ENCODE data around the gene TLCD1.
"Not testable (repeated sequence)": the region's sequence is repeated elsewhere in the genome, so short reads cannot be mapped to it uniquely, and the experiment has no call there.

The TLCD1 gene

GRCh38 chr17:28722417-28723158 is 3.4 kb downstream of the TLCD1 start:
- no peak for ATAC-seq (replicated peaks; ENCODE audit: extremely low read depth, poor library complexity, severe bottlenecking)
- no peak for DNase-seq (ENCODE audit: low spot score in 2 of 2)
- no peaks in the 10 kb centered on the region for H3K9me3 Mint-ChIP-seq
- peaks cover 63% of the 10 kb centered on the region for H3K36me3 Mint-ChIP-seq (ENCODE audit: insufficient read depth)
- H3K4me1 Mint-ChIP-seq: peaks cover 78% of the 10 kb centered on the region
- H3K4me3 Mint-ChIP-seq: peak overlapping the region; percentile 100
- peak overlapping the region; percentile 98 for H3K27ac Mint-ChIP-seq (ENCODE audit: low read depth)
- no peaks in the 10 kb centered on the region for H3K27me3 Mint-ChIP-seq

DNA sequence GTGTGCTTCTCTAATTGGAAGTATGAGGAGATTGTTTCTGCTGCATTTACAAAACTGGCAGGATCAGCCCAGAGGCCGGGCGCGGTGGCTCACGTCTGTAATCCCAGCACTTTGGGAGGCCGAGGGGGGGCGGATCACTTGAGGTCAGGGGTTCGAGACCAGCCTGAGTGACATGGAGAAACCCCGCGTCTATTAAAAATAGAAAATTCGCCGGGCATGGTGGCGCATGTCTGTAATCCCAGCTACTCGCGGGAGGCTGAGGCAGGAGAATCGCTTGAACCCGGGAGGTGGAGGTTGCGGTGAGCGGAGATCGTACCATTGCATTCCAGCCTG is 5.1 kb downstream of the TLCD1 start:
- H3K4me3 Mint-ChIP-seq: peak overlapping the region; percentile 100
- peaks cover 60% of the 10 kb centered on the region for H3K36me3 Mint-ChIP-seq (ENCODE audit: insufficient read depth)
- H3K4me1 Mint-ChIP-seq: peaks cover 67% of the 10 kb centered on the region
- not testable (repeated sequence) for ATAC-seq (replicated peaks; ENCODE audit: extremely low read depth, poor library complexity, severe bottlenecking); H3K27me3 Mint-ChIP-seq; DNase-seq (ENCODE audit: low spot score in 2 of 2); H3K9me3 Mint-ChIP-seq
- H3K27ac Mint-ChIP-seq (ENCODE audit: low read depth): peak overlapping the region; percentile 98

DNA sequence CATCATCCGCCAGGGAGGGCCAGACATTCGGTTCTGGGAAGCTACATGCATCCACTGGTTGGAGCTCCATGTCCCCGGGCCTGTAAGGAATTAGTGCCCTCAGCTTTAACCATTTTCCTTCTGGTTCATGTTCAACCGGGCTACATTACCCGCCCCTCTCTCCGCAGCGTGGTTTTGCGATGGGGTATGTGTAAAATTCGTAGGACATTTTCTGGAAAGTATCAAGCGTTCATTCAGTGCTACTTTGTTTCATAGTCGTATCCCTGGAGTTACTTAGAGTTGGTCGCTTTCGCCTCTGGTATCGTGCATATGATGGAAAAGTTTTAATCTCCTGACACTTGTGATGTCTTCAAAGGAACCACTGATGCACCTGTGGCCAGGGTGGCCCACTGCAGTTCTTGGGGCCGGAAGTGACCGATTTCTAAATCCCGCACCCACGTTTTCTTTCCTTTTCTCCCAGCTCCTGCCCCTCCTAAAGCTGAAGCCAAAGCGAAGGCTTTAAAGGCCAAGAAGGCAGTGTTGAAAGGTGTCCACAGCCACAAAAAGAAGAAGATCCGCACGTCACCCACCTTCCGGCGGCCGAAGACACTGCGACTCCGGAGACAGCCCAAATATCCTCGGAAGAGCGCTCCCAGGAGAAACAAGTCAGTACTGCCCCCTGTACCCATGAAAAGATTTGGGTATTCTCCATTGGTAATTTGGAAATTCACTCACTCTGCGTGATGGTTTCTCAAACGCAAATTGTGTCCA is 5.6 kb downstream of the TLCD1 start:
- H3K27me3 Mint-ChIP-seq: peaks cover 6% of the 10 kb centered on the region
- no peaks in the 10 kb centered on the region for H3K9me3 Mint-ChIP-seq
- peak overlapping the region; percentile 98 for H3K27ac Mint-ChIP-seq (ENCODE audit: low read depth)
- H3K4me3 Mint-ChIP-seq: peak overlapping the region; percentile 100
- DNase-seq (ENCODE audit: low spot score in 2 of 2) (no peak), ATAC-seq (replicated peaks; ENCODE audit: extremely low read depth, poor library complexity, severe bottlenecking) (no peak)
- peaks cover 56% of the 10 kb centered on the region for H3K36me3 Mint-ChIP-seq (ENCODE audit: insufficient read depth)
- peaks cover 63% of the 10 kb centered on the region for H3K4me1 Mint-ChIP-seq

- Mint-ChIP-seq H3K9me3 (no peaks in the 10 kb centered on the region), H3K4me1 (peaks cover 49% of the 10 kb centered on the region), H3K27me3 (peaks cover 13% of the 10 kb centered on the region), H3K27ac (ENCODE audit: low read depth) (peak overlapping the region; percentile 98), H3K36me3 (ENCODE audit: insufficient read depth) (peaks cover 49% of the 10 kb centered on the region), H3K4me3 (peak overlapping the region; percentile 100)
- DNase-seq (ENCODE audit: low spot score in 2 of 2): no peak
- no peak for ATAC-seq (replicated peaks; ENCODE audit: extremely low read depth, poor library complexity, severe bottlenecking)
These were observed 7.0 kb downstream of the TLCD1 start for GRCh38 chr17:28719021-28719433.

- Mint-ChIP-seq H3K4me3 (peak overlapping the region; percentile 66), H3K27ac (ENCODE audit: low read depth) (peak overlapping the region; percentile 63), H3K9me3 (no peaks in the 10 kb centered on the region), H3K4me1 (peaks cover 45% of the 10 kb centered on the region), H3K36me3 (ENCODE audit: insufficient read depth) (peaks cover 46% of the 10 kb centered on the region), H3K27me3 (peaks cover 13% of the 10 kb centered on the region)
- no peak for ATAC-seq (replicated peaks; ENCODE audit: extremely low read depth, poor library complexity, severe bottlenecking)
- no peak for DNase-seq (ENCODE audit: low spot score in 2 of 2)
These were observed 7.6 kb downstream of the TLCD1 start for GRCh38 chr17:28718333-28719020.

DNA sequence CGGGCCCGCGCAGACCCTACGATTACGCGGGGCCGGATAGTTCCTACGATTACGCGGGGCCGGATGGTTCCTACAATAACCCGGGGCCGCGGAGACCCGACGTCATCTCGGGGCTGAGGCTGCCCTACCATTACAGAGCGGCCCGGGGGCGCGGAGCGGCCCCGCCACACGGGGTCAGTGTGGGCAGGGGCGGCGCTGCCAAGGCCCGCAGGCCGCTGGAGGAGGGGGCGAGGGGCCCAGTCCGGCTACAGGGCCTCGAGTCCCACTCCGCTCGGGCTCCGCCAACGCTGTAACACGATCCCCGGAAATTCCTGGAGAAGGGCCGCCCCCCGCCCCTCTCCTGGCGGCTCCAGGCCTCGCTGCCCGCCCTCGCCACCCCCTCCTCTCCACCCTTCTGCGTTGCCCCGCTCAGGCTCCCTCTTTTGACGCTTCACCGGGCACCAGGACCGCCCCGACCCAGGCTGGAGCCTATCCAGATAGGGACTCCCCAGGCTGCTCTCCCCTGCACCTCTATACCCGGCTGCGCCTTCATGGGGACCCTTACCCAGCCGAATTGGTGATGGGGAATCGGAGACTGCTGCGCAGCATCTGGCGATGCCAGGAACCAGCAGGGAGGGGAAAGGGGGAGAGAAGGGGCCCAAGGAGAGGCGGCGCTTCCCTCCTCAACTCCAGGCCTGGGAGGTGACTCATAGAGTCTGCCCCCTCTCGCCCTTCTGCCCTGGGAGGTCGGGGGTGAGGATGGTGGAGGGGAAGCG is 8.3 kb downstream of the TLCD1 start, which contains the start of gene RAB34:
TSS of gene RAB34 (minus strand) at position 291 of the 755 bp plus-strand sequence. CDS start 602 bp downstream, outside the sequence.
- H3K9me3 Mint-ChIP-seq: no peaks in the 10 kb centered on the region
- peaks cover 13% of the 10 kb centered on the region for H3K27me3 Mint-ChIP-seq
- DNase-seq (ENCODE audit: low spot score in 2 of 2) (no peak), ATAC-seq (replicated peaks; ENCODE audit: extremely low read depth, poor library complexity, severe bottlenecking) (no peak)
- H3K4me1 Mint-ChIP-seq: peaks cover 42% of the 10 kb centered on the region
- H3K36me3 Mint-ChIP-seq (ENCODE audit: insufficient read depth): peaks cover 40% of the 10 kb centered on the region
- H3K4me3 Mint-ChIP-seq: peak within 1 kb of the TSS; percentile 66
- H3K27ac Mint-ChIP-seq (ENCODE audit: low read depth): peak within 1 kb of the TSS; percentile 63

DNA sequence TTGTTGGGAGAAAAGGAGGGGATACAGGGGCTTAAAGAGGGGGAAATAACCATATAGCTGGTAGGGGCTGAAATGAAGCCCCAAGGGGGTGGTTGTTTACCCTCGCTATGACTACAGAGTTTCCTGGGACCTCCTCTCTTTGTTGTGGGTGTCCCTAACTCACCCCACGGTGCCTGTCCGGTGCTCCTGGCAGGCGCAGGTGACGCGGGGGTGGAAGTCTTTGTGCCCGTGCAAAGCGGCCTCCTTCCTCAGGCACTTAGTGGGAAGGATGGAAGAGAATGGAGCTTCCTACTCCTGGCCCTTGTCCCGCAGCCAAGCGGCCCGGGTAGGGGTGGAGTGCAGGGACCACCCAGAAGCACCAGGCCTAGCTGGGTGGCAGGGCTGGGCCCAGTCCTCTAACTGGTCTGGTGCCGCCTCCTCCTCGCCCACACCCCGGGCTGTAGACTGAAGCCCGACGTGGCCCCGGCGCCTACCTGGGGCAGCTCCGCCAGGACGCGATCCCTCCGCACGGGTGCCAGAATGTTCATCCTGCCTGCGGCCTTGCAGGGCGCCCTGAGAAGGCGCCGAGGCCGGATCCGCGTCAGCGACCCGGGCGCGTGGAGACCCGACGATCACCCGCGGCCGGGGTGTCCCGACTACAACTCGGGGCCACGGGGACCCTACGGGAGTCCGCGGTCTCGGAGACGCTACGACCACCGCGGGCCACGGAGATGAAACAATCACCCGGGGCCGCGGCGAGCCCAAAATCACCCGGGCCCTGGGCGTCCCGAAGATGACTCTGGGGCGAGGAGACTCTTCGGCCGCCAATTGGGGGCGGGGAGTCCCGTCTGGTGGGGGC is 9.1 kb downstream of the TLCD1 start:
- H3K9me3 Mint-ChIP-seq: no peaks in the 10 kb centered on the region
- ATAC-seq (replicated peaks; ENCODE audit: extremely low read depth, poor library complexity, severe bottlenecking): no peak
- H3K4me1 Mint-ChIP-seq: peaks cover 44% of the 10 kb centered on the region
- H3K27ac Mint-ChIP-seq (ENCODE audit: low read depth): no peak overlapping the region
- H3K4me3 Mint-ChIP-seq: peak overlapping the region; percentile 66
- DNase-seq (ENCODE audit: low spot score in 2 of 2): no peak
- H3K36me3 Mint-ChIP-seq (ENCODE audit: insufficient read depth): peaks cover 32% of the 10 kb centered on the region
- H3K27me3 Mint-ChIP-seq: peaks cover 13% of the 10 kb centered on the region

GRCh38 chr17:28715217-28715616 is 10.8 kb downstream of the TLCD1 start:
- H3K27me3 Mint-ChIP-seq: peaks cover 13% of the 10 kb centered on the region
- peaks cover 40% of the 10 kb centered on the region for H3K4me1 Mint-ChIP-seq
- H3K36me3 Mint-ChIP-seq (ENCODE audit: insufficient read depth): peaks cover 18% of the 10 kb centered on the region
- DNase-seq (ENCODE audit: low spot score in 2 of 2) (no peak), ATAC-seq (replicated peaks; ENCODE audit: extremely low read depth, poor library complexity, severe bottlenecking) (no peak)
- no peak overlapping the region for H3K4me3 Mint-ChIP-seq
- no peak overlapping the region for H3K27ac Mint-ChIP-seq (ENCODE audit: low read depth)
- no peaks in the 10 kb centered on the region for H3K9me3 Mint-ChIP-seq

- Mint-ChIP-seq H3K9me3 (no peaks in the 10 kb centered on the region), H3K27ac (ENCODE audit: low read depth) (peak overlapping the region; percentile 55), H3K4me3 (no peak overlapping the region), H3K27me3 (peaks cover 13% of the 10 kb centered on the region), H3K4me1 (peaks cover 31% of the 10 kb centered on the region), H3K36me3 (ENCODE audit: insufficient read depth) (peaks cover 10% of the 10 kb centered on the region)
- no peak for DNase-seq (ENCODE audit: low spot score in 2 of 2)
- ATAC-seq (replicated peaks; ENCODE audit: extremely low read depth, poor library complexity, severe bottlenecking): no peak
These were observed 11.8 kb downstream of the TLCD1 start for GRCh38 chr17:28714281-28714680.

DNA sequence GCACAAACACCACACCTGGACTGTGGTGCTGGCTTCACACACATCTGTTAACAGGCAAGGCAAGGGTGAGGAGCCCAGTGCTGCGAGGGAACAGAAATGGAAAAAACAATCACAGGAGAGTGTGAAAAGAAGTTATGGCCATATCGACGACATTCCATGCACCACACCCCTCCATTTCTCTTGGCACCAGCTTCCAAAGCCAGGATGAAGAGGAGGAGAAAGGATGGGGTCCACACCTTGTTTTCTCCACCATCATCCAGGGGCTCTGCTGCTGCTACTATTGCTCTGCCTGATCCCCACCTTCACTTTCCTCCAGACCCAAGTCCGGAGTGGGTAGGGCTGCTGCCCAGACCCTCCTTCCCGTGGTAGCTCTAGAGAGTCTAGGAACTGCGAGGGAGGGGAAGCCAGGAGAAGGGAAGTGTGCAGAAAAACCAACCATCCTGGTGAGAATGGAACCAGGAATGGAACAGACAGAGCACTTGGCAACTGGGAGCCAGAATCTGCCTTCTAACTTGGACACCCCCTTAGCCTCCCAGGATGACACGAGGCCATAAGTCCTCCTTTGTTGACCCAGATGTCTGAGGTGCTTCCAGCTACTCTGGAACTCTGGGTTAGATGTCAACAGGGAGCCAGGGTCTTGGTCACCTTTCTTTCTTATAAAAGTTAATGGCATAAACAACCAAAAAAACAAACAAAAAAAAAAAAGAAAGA is 13.2 kb downstream of the TLCD1 start:
- Mint-ChIP-seq H3K27me3 (peaks cover 13% of the 10 kb centered on the region), H3K27ac (ENCODE audit: low read depth) (no peak overlapping the region), H3K9me3 (no peaks in the 10 kb centered on the region), H3K4me3 (peak overlapping the region; percentile 77), H3K36me3 (ENCODE audit: insufficient read depth) (peaks cover 10% of the 10 kb centered on the region), H3K4me1 (peaks cover 20% of the 10 kb centered on the region)
- ATAC-seq (replicated peaks; ENCODE audit: extremely low read depth, poor library complexity, severe bottlenecking) (no peak), DNase-seq (ENCODE audit: low spot score in 2 of 2) (no peak)

DNA sequence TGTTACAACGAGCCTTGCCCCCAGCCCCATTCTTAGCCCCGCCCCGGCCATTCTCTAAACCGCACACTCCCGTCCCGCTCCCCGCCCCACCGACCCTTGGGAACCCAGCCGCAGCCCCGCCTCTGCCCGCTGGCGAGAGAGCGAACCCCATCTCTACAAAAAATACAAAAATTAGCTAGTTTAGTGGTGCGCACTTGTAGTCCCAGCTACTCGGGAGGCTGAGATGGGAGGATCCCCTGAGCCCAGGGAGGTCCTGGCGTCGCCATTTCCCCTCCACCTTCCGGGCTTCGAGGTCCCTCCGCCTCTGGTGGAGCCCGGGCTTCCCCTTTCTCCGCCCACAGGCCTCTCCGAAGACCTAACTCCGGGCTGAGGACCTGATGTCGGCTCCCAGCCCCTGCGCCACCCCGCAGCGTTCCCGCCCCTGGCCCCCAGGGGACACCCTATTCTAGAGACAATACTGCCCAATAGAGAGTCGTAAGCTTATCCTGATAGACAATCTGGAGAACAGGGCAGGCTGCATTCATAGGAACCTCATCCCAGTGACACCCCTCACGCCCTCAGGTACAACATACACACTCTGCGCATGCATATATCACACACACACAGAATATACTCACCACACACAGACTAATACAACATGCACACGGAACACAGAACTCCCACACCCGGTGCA is 13.9 kb downstream of the TLCD1 start:
- Mint-ChIP-seq H3K9me3 (no peaks in the 10 kb centered on the region), H3K27ac (ENCODE audit: low read depth) (peak overlapping the region; percentile 87), H3K4me1 (peaks cover 20% of the 10 kb centered on the region), H3K36me3 (ENCODE audit: insufficient read depth) (peaks cover 10% of the 10 kb centered on the region), H3K4me3 (peak overlapping the region; percentile 77), H3K27me3 (peaks cover 13% of the 10 kb centered on the region)
- peak; percentile 29 for ATAC-seq (replicated peaks; ENCODE audit: extremely low read depth, poor library complexity, severe bottlenecking)
- DNase-seq (ENCODE audit: low spot score in 2 of 2): peak in 1 of 2 donors; percentile 21
